ENCODE data around the gene USP28. TPM values are rescaled to one million over a fixed set of nuclear protein-coding genes. Genes with fewer than 3 reads are reported as not detected.
"Not testable (repeated sequence)": the region's sequence is repeated elsewhere in the genome, so short reads cannot be mapped to it uniquely, and the experiment has no call there.

The USP28 gene
- total RNA-seq, 1 donor = 17.0 TPM

DNA sequence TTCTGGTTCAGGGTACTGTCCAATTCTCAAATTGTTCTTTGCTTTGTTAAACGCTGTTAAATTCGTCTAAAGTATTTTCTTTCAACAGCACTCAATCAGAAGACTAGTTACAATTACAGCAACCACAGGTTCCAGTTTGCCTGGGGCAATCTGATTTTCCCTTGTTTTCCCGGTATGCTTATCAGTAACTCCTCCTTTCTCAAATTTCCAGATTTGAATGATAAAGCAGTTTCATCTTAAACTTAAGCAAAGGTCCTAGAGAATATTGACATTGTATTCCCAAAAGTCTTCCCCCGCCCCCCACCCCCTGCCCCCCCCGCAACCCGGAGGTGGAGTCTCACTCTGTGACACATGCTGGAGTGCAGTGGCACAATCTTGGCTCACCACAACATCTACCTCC is 10.5 kb upstream of the USP28 start:
- H3K27me3 ChIP-seq (ENCODE audit: insufficient read depth, low read length) = no peaks in the 10 kb centered on the region
- H3K9me3 ChIP-seq (ENCODE audit: low read depth, low read length) = no peaks in the 10 kb centered on the region
- H3K4me1 ChIP-seq (ENCODE audit: insufficient read depth, low read length) = no peaks in the 10 kb centered on the region
- no peak overlapping the region for H3K4me3 ChIP-seq (ENCODE audit: low read length)

DNA sequence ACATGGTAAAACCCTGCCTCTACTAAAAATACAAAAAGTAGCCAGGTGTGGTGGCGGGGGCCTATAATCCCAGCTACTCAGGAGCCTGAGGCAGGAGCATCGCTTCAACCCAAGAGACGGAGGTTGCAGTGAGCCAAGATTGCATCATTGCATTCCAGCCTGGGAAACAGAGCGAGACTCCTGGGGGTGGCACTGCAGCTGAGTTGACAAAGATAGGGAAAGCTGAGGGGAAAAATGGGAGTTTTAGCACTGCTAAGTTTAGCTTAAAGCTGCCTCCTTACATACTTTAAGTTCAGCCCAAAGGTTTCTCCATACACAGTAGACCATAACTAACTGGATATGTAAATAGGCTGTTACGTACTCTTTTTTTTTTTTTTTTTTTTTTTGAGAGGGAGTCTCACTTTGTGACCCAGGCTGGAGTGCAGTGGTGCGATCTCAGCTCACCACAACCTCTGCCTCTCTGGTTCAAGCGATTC is 9.0 kb upstream of the USP28 start:
- Histone ChIP-seq H3K4me1 (ENCODE audit: insufficient read depth, low read length) (no peaks in the 10 kb centered on the region), H3K9me3 (ENCODE audit: low read depth, low read length) (no peaks in the 10 kb centered on the region), H3K27me3 (ENCODE audit: insufficient read depth, low read length) (no peaks in the 10 kb centered on the region), H3K4me3 (ENCODE audit: low read length) (no peak overlapping the region)

DNA sequence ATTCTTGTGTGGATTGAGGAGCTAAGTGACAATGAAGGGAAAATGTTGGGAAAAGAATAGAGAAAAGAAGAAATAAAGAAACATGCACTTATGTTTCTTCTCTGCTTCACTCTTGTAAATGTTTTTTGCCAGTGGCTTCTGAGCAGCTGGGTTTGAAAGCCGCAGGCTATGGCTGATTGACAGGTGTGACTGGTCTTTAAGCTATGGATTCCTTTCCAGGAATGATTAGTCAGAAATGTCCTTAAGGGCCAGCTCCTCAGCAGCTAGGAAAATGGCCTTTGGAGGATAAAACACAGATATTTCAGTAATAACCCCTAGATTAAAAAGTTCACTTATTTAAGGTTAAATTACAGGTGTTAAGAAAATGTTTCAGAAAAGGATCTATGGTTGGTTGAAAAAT is 6.5 kb upstream of the USP28 start:
- H3K27me3 ChIP-seq (ENCODE audit: insufficient read depth, low read length) = no peaks in the 10 kb centered on the region
- no peaks in the 10 kb centered on the region for H3K9me3 ChIP-seq (ENCODE audit: low read depth, low read length)

GRCh38 chr11:113880971-113881370 is 5.6 kb upstream of the USP28 start:
- no peak overlapping the region for H3K4me3 ChIP-seq (ENCODE audit: low read length)
- no peaks in the 10 kb centered on the region for H3K27me3 ChIP-seq (ENCODE audit: insufficient read depth, low read length)
- H3K9me3 ChIP-seq (ENCODE audit: low read depth, low read length) = no peaks in the 10 kb centered on the region
- H3K4me1 ChIP-seq (ENCODE audit: insufficient read depth, low read length) = peaks cover 15% of the 10 kb centered on the region

More for the DNA sequence above, 6.5 kb upstream of the USP28 start:
- H3K4me3 ChIP-seq (ENCODE audit: low read length) = no peak overlapping the region
- peaks cover 8% of the 10 kb centered on the region for H3K4me1 ChIP-seq (ENCODE audit: insufficient read depth, low read length)

DNA sequence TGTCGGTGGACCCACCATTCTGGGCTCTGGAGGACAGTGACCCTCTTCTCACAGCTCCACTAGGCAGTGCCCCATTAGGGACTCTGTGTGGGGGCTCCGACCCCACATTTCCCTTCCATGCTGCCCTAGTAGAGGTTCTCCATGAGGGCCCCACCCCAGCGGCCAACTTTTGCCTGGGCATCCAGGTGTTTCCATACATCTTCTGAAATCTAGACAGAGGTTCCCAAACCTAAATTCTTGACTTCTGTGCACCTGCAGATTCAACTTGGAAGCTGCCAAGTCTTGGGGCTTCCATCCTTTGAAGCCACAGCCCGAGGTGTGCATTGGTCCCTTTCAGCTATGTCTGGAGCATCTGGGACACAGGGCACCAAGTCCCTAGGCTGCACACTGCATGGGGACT is 4.1 kb upstream of the USP28 start:
- peaks cover 21% of the 10 kb centered on the region for H3K4me1 ChIP-seq (ENCODE audit: insufficient read depth, low read length)
- H3K4me3 ChIP-seq (ENCODE audit: low read length); H3K27me3 ChIP-seq (ENCODE audit: insufficient read depth, low read length); H3K9me3 ChIP-seq (ENCODE audit: low read depth, low read length): not testable (repeated sequence)

GRCh38 chr11:113877670-113878055 is 2.3 kb upstream of the USP28 start:
- peaks cover 34% of the 10 kb centered on the region for H3K4me1 ChIP-seq (ENCODE audit: insufficient read depth, low read length)
- no peak overlapping the region for H3K4me3 ChIP-seq (ENCODE audit: low read length)
- H3K9me3 ChIP-seq (ENCODE audit: low read depth, low read length) = no peaks in the 10 kb centered on the region
- H3K27me3 ChIP-seq (ENCODE audit: insufficient read depth, low read length) = no peaks in the 10 kb centered on the region

GRCh38 chr11:113876798-113877669 is 1.7 kb upstream of the USP28 start:
- H3K9me3 ChIP-seq (ENCODE audit: low read depth, low read length) = no peaks in the 10 kb centered on the region
- no peaks in the 10 kb centered on the region for H3K27me3 ChIP-seq (ENCODE audit: insufficient read depth, low read length)
- H3K4me1 ChIP-seq (ENCODE audit: insufficient read depth, low read length) = peaks cover 34% of the 10 kb centered on the region
- H3K4me3 ChIP-seq (ENCODE audit: low read length) = no peak overlapping the region

- Histone ChIP-seq H3K9me3 (ENCODE audit: low read depth, low read length) (no peaks in the 10 kb centered on the region), H3K4me1 (ENCODE audit: insufficient read depth, low read length) (peaks cover 34% of the 10 kb centered on the region), H3K27me3 (ENCODE audit: insufficient read depth, low read length) (no peaks in the 10 kb centered on the region), H3K4me3 (ENCODE audit: low read length) (peak overlapping the region; percentile 85)
Observed at GRCh38 chr11:113876074-113876797, 864 bp upstream of the USP28 start.

GRCh38 chr11:113874581-113875233 is 665 bp downstream of the USP28 start:
- Histone ChIP-seq H3K4me3 (ENCODE audit: low read length) (peak overlapping the region; percentile 85), H3K4me1 (ENCODE audit: insufficient read depth, low read length) (peaks cover 34% of the 10 kb centered on the region), H3K27me3 (ENCODE audit: insufficient read depth, low read length) (no peaks in the 10 kb centered on the region), H3K9me3 (ENCODE audit: low read depth, low read length) (no peaks in the 10 kb centered on the region)

DNA sequence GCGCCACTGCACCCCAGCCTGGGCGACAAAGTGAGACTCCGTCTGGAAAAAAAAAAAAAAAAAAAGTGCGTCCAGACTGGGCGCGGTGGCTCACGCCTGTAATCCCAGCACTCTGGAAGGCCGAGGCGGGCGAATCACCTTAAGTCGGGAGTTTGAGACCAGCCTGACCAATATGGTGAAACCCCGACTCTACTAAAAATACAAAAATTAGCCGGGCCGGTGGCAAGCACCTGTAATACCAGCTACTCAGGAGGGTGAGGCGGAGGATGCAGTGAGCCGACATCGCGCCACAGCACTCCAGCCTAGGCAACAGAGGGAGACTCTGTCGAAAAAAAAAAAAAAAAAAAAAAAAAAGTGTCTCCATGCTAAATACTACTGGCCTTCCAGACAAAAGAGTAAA is 1.3 kb downstream of the USP28 start:
- no peaks in the 10 kb centered on the region for H3K9me3 ChIP-seq (ENCODE audit: low read depth, low read length)
- peak overlapping the region; percentile 85 for H3K4me3 ChIP-seq (ENCODE audit: low read length)
- H3K27me3 ChIP-seq (ENCODE audit: insufficient read depth, low read length) = no peaks in the 10 kb centered on the region
- peaks cover 41% of the 10 kb centered on the region for H3K4me1 ChIP-seq (ENCODE audit: insufficient read depth, low read length)

GRCh38 chr11:113873236-113873626 is 2.1 kb downstream of the USP28 start:
- Histone ChIP-seq H3K9me3 (ENCODE audit: low read depth, low read length) (no peaks in the 10 kb centered on the region), H3K27me3 (ENCODE audit: insufficient read depth, low read length) (no peaks in the 10 kb centered on the region), H3K4me3 (ENCODE audit: low read length) (no peak overlapping the region), H3K4me1 (ENCODE audit: insufficient read depth, low read length) (peaks cover 47% of the 10 kb centered on the region)

GRCh38 chr11:113871336-113871735 is 4.0 kb downstream of the USP28 start:
- no peaks in the 10 kb centered on the region for H3K9me3 ChIP-seq (ENCODE audit: low read depth, low read length)
- H3K4me3 ChIP-seq (ENCODE audit: low read length) = no peak overlapping the region
- H3K27me3 ChIP-seq (ENCODE audit: insufficient read depth, low read length) = no peaks in the 10 kb centered on the region
- H3K4me1 ChIP-seq (ENCODE audit: insufficient read depth, low read length) = peaks cover 36% of the 10 kb centered on the region

GRCh38 chr11:113867843-113868503 is 7.4 kb downstream of the USP28 start:
- Histone ChIP-seq H3K9me3 (ENCODE audit: low read depth, low read length) (no peaks in the 10 kb centered on the region), H3K4me1 (ENCODE audit: insufficient read depth, low read length) (peaks cover 13% of the 10 kb centered on the region), H3K27me3 (ENCODE audit: insufficient read depth, low read length) (no peaks in the 10 kb centered on the region), H3K4me3 (ENCODE audit: low read length) (no peak overlapping the region)

DNA sequence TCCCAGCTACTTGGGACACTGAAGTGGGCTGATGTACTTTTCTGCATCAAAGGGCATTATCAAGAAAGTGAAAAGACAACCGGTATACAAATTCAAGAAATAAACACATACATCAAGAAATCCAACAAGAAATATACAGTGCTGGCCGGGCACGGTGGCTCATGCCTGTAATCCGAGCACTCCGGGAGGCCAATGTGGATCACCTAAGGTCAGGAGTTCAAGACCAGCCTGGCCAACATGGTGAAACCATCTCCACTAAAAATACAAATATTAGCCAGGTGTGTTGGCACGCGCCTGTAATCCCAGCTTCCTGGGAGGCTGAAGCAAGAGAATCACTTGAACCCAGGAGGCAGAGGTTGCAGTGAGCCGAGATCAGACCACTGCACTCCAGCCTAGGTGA is 9.5 kb downstream of the USP28 start:
- no peaks in the 10 kb centered on the region for H3K27me3 ChIP-seq (ENCODE audit: insufficient read depth, low read length)
- peaks cover 15% of the 10 kb centered on the region for H3K4me1 ChIP-seq (ENCODE audit: insufficient read depth, low read length)
- H3K4me3 ChIP-seq (ENCODE audit: low read length) = no peak overlapping the region
- no peaks in the 10 kb centered on the region for H3K9me3 ChIP-seq (ENCODE audit: low read depth, low read length)

GRCh38 chr11:113864410-113864809 is 11.0 kb downstream of the USP28 start:
- Histone ChIP-seq H3K4me1 (ENCODE audit: insufficient read depth, low read length) (peaks cover 18% of the 10 kb centered on the region), H3K27me3 (ENCODE audit: insufficient read depth, low read length) (no peaks in the 10 kb centered on the region), H3K9me3 (ENCODE audit: low read depth, low read length) (no peaks in the 10 kb centered on the region), H3K4me3 (ENCODE audit: low read length) (no peak overlapping the region)

Data from mononuclear cell (primary cell).